ENCODE measurements around the gene UCK1. TPM values are rescaled to one million over a fixed set of nuclear protein-coding genes. Genes with fewer than 3 reads are reported as not detected.
A peak's percentile ranks its signal among the peaks of the same experiment; 100 is the strongest.

The UCK1 gene
- total RNA-seq = 15.5 and 29.8 TPM in 2 replicates

GRCh38 chr9:131530920-131531832 lies at the start of gene UCK1:
UCK1 (minus strand) TSS chr9:131531263; CDS start chr9:131531174, 89 bp downstream.

GRCh38 chr9:131545003-131545785 lies 14.1 kb upstream of the UCK1 start, which contains the start of gene PRRT1B:
PRRT1B (plus strand) TSS chr9:131545523; CDS start chr9:131545616, 93 bp downstream.

GRCh38 chr9:131502781-131503625 lies 28.1 kb downstream of the UCK1 start, which contains the start of gene POMT1:
POMT1 (plus strand) TSS chr9:131502918; CDS start chr9:131504219, 1,301 bp downstream.

Small RNA genes within 50 kb of the gene (small RNA-seq; reads per million reads assigned to genes)
- gene SNORD62A = 2.1 reads per million, percentile 80 among the genes with 10 or more reads in this experiment
- 5.6 reads per million, percentile 92 among the genes with 10 or more reads in this experiment for gene SNORD62B

Other genes with a start within 250 kb of the UCK1 start
- gene PLPP7, start 241.5 kb downstream of the UCK1 start, total RNA-seq = under 0.01 TPM in 1 of 2 replicates, not detected in the other
- 83.4 and 100 TPM in 2 replicates for gene PRRC2B, start 137.2 kb downstream of the UCK1 start, total RNA-seq
- 16.1 and 18.5 TPM in 2 replicates for gene POMT1, start 28.3 kb downstream of the UCK1 start, total RNA-seq
- gene PRRT1B, start 14.3 kb upstream of the UCK1 start, total RNA-seq = not detected in 2 replicates
- 25.9 and 30.2 TPM in 2 replicates for gene RAPGEF1, start 208.8 kb upstream of the UCK1 start, total RNA-seq

Data from placental epithelial cell (primary cell).